ENCODE data around the gene CCL19. TPM values are rescaled to one million over a fixed set of nuclear protein-coding genes. Genes with fewer than 3 reads are reported as not detected.

Gene CCL19
- total RNA-seq, 1 experiment from 2014 or later, result not detected

- TF ChIP-seq ZBTB43 (CRISPR knock-in tag; IDR thresholded peaks at IDR 0.05), result no peak
- TF ChIP-seq ELF4 (CRISPR knock-in tag; IDR thresholded peaks at IDR 0.05; ENCODE audit: low read depth), result no peak
- TF ChIP-seq NFATC4 (CRISPR knock-in tag; IDR thresholded peaks at IDR 0.05), result no peak
- no peak for TF ChIP-seq ZNF396 (CRISPR knock-in tag; IDR thresholded peaks at IDR 0.05; ENCODE audit: borderline replicate concordance)
- 0 out of 2 replicates have a peak, but pooled peaks have one; percentile 47 for TF ChIP-seq ZBTB21 (CRISPR knock-in tag; IDR thresholded peaks at IDR 0.05; ENCODE audit: borderline replicate concordance)
- no peak for TF ChIP-seq ETV6 (CRISPR knock-in tag; IDR thresholded peaks at IDR 0.05)
- no peak for TF ChIP-seq NFE2L1 (CRISPR knock-in tag; IDR thresholded peaks at IDR 0.05)
- no peak for TF ChIP-seq TEAD4 (CRISPR knock-in tag; IDR thresholded peaks at IDR 0.05)
- no peak for TF ChIP-seq CREM (CRISPR knock-in tag; IDR thresholded peaks at IDR 0.05)
- TF ChIP-seq CTCF (IDR thresholded peaks at IDR 0.05), result no peak
- no peak for TF ChIP-seq ZNF281 (CRISPR knock-in tag; IDR thresholded peaks at IDR 0.05)
- no peak for TF ChIP-seq TEAD1 (CRISPR knock-in tag; IDR thresholded peaks at IDR 0.05)
- no peak for TF ChIP-seq TCF7 (CRISPR knock-in tag; IDR thresholded peaks at IDR 0.05; ENCODE audit: low read depth)
- no peak for TF ChIP-seq ZSCAN18 (CRISPR knock-in tag; IDR thresholded peaks at IDR 0.05)
- TF ChIP-seq JUN (CRISPR knock-in tag; IDR thresholded peaks at IDR 0.05), result no peak
- TF ChIP-seq, protein P1, sequence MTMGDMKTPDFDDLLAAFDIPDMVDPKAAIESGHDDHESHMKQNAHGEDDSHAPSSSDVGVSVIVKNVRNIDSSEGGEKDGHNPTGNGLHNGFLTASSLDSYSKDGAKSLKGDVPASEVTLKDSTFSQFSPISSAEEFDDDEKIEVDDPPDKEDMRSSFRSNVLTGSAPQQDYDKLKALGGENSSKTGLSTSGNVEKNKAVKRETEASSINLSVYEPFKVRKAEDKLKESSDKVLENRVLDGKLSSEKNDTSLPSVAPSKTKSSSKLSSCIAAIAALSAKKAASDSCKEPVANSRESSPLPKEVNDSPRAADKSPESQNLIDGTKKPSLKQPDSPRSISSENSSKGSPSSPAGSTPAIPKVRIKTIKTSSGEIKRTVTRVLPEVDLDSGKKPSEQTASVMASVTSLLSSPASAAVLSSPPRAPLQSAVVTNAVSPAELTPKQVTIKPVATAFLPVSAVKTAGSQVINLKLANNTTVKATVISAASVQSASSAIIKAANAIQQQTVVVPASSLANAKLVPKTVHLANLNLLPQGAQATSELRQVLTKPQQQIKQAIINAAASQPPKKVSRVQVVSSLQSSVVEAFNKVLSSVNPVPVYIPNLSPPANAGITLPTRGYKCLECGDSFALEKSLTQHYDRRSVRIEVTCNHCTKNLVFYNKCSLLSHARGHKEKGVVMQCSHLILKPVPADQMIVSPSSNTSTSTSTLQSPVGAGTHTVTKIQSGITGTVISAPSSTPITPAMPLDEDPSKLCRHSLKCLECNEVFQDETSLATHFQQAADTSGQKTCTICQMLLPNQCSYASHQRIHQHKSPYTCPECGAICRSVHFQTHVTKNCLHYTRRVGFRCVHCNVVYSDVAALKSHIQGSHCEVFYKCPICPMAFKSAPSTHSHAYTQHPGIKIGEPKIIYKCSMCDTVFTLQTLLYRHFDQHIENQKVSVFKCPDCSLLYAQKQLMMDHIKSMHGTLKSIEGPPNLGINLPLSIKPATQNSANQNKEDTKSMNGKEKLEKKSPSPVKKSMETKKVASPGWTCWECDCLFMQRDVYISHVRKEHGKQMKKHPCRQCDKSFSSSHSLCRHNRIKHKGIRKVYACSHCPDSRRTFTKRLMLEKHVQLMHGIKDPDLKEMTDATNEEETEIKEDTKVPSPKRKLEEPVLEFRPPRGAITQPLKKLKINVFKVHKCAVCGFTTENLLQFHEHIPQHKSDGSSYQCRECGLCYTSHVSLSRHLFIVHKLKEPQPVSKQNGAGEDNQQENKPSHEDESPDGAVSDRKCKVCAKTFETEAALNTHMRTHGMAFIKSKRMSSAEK (CRISPR knock-in tag; IDR thresholded peaks at IDR 0.05; ENCODE audit: borderline replicate concordance), result no peak
- no peak for TF ChIP-seq ARID4B (CRISPR knock-in tag; IDR thresholded peaks at IDR 0.05; ENCODE audit: borderline replicate concordance)
- no peak for TF ChIP-seq NR3C1 (CRISPR knock-in tag; conservative IDR thresholded peaks at IDR 0.05; ENCODE audit: low read depth)
- peak; percentile 81 for TF ChIP-seq NFYB (CRISPR knock-in tag; conservative IDR thresholded peaks at IDR 0.05; ENCODE audit: low read depth)
- TF ChIP-seq, protein P2, sequence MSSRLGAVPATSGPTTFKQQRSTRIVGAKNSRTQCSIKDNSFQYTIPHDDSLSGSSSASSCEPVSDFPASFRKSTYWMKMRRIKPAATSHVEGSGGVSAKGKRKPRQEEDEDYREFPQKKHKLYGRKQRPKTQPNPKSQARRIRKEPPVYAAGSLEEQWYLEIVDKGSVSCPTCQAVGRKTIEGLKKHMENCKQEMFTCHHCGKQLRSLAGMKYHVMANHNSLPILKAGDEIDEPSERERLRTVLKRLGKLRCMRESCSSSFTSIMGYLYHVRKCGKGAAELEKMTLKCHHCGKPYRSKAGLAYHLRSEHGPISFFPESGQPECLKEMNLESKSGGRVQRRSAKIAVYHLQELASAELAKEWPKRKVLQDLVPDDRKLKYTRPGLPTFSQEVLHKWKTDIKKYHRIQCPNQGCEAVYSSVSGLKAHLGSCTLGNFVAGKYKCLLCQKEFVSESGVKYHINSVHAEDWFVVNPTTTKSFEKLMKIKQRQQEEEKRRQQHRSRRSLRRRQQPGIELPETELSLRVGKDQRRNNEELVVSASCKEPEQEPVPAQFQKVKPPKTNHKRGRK (CRISPR knock-in tag; IDR thresholded peaks at IDR 0.05; ENCODE audit: borderline replicate concordance), result no peak
- TF ChIP-seq IRF2 (CRISPR knock-in tag; IDR thresholded peaks at IDR 0.05; ENCODE audit: borderline replicate concordance, low read depth), result no peak
These were observed 39.0 kb downstream of the CCL19 start, which contains the start of gene IL11RA (continued) for GRCh38 chr9:34651876-34652601.

Measured in WTC11 (cell line).